Liver (tissue), 3 donors: Measurements from ENCODE around the gene PEX1.
"Not testable (repeated sequence)": the region's sequence is repeated elsewhere in the genome, so short reads cannot be mapped to it uniquely, and the experiment has no call there.

Source experiments
- CTCF ChIP-seq: fragments of 150-350 bp; IDR thresholded peaks from 2 replicates; pipeline ENCODE4 v1.5.1; 2017; ENCODE audit warnings: improper control_type of control experiment, low read depth, low read length; ENCODE audit not compliant: missing input control
- EGR1 ChIP-seq, 2 donors: IDR thresholded peaks; 2 replicates each; pipeline ENCODE4 v1.6.1; 2016 to 2018; ENCODE audit warnings: antibody characterized with exemption in 2 of 2, low read depth in 2 of 2
- FOXA1 ChIP-seq: IDR thresholded peaks from 2 replicates; pipeline ENCODE4 v1.6.1; 2016; ENCODE audit warnings: antibody characterized with exemption
- HNF4G ChIP-seq: IDR thresholded peaks from 2 replicates; pipeline ENCODE4 v1.6.1; 2016; ENCODE audit warnings: antibody characterized with exemption
- REST ChIP-seq: IDR thresholded peaks from 2 replicates; pipeline ENCODE4 v1.6.1; 2016; ENCODE audit warnings: antibody characterized with exemption, mild to moderate bottlenecking
- YY1 ChIP-seq: IDR thresholded peaks from 2 replicates; pipeline ENCODE4 v1.6.1; 2016; ENCODE audit warnings: antibody characterized with exemption, mild to moderate bottlenecking
- donor health status: healthy.
- donor health status: healthy.

GRCh38 chr7:92477681-92478080, 50.6 kb downstream of the PEX1 start, which contains the start of gene ERVW-1:
- not testable (repeated sequence) for TF ChIP-seq YY1; REST; HNF4G; CTCF; FOXA1; EGR1 (IDR thresholded peaks at IDR 0.05; ENCODE audit: low read depth in 2 of 2)
